Uterus (tissue), 2 donors: ENCODE measurements around the gene TRAPPC2L.

Source experiments
- POLR2A ChIP-seq, 2 donors: fragments of 450-650 bp; IDR thresholded peaks; one replicate each; pipeline ENCODE4 v1.6.1; 2016; ENCODE audit warnings: antibody characterized with exemption in 2 of 2, mild to moderate bottlenecking in 1 of 2, moderate library complexity in 1 of 2
- TF ChIP-seq, protein P1 (sequence below), 4 experiments: fragments of 200-600 bp in 2 of 4; fragments of 450-650 bp in 2 of 4; sonication (generic) in 2 of 4; IDR thresholded peaks; one replicate each; pipeline ENCODE4 v1.5.1; 2016 to 2019; ENCODE audit warnings: antibody characterized with exemption in 4 of 4, mild to moderate bottlenecking in 2 of 4, moderate library complexity in 1 of 4

DNA sequence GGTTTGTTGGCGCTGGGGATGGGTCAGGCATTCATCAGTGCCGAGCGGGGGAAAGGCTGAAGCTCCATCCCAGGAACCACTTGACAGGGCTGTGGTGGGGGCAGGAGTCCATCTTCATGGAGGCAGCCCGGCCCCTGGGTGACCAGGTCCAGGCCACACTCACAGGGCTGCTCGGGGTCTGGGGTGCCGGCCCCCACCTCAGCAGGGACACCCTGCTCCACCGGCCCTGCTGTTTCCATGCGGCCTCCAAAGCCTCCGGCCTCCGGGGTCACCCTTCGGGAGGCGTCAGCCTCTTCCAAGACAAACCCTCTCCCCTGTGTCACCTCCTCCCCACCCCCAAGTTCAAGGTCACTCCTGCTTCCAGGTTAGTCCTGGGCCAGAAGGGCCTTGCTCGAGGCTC is 22.3 kb upstream of the TRAPPC2L start:
- TF ChIP-seq, protein P1, sequence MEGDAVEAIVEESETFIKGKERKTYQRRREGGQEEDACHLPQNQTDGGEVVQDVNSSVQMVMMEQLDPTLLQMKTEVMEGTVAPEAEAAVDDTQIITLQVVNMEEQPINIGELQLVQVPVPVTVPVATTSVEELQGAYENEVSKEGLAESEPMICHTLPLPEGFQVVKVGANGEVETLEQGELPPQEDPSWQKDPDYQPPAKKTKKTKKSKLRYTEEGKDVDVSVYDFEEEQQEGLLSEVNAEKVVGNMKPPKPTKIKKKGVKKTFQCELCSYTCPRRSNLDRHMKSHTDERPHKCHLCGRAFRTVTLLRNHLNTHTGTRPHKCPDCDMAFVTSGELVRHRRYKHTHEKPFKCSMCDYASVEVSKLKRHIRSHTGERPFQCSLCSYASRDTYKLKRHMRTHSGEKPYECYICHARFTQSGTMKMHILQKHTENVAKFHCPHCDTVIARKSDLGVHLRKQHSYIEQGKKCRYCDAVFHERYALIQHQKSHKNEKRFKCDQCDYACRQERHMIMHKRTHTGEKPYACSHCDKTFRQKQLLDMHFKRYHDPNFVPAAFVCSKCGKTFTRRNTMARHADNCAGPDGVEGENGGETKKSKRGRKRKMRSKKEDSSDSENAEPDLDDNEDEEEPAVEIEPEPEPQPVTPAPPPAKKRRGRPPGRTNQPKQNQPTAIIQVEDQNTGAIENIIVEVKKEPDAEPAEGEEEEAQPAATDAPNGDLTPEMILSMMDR (IDR thresholded peaks at IDR 0.05): no peak
- no peak for TF ChIP-seq POLR2A (IDR thresholded peaks at IDR 0.05)
